8988T (cell line): ENCODE measurements around the gene PWWP2B.

Experiments
- DNase-seq: peaks from one replicate; pipeline ENCODE4 v3.0.0; 2011

PWWP2B gene

DNA sequence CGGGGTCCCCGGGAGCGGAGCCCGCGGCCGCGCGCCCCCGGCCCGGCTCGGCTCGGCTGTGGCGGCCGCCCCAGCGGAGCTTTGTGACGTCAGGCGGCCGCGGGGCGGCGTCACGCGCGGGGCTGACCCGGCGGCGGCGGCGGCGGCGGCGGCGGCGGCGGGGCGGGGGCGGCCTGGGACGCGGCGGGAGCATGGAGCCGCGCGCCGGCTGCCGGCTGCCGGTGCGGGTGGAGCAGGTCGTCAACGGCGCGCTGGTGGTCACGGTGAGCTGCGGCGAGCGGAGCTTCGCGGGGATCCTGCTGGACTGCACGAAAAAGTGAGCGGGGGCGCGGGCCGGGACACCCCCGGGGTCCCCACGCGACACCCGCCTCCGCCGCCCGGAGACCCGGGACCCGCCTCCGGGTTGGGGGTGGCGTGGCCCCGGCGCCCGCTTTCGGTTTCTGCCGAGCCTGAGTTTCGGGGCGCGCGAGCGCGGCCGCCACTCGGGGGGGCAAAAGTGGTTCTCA, at the start of gene PWWP2B:
Gene PWWP2B, plus strand, starts transcription at position 165 of the 506 bp plus-strand sequence. Its CDS starts 27 bp downstream, at position 192.
- DNase-seq = no peak

DNA sequence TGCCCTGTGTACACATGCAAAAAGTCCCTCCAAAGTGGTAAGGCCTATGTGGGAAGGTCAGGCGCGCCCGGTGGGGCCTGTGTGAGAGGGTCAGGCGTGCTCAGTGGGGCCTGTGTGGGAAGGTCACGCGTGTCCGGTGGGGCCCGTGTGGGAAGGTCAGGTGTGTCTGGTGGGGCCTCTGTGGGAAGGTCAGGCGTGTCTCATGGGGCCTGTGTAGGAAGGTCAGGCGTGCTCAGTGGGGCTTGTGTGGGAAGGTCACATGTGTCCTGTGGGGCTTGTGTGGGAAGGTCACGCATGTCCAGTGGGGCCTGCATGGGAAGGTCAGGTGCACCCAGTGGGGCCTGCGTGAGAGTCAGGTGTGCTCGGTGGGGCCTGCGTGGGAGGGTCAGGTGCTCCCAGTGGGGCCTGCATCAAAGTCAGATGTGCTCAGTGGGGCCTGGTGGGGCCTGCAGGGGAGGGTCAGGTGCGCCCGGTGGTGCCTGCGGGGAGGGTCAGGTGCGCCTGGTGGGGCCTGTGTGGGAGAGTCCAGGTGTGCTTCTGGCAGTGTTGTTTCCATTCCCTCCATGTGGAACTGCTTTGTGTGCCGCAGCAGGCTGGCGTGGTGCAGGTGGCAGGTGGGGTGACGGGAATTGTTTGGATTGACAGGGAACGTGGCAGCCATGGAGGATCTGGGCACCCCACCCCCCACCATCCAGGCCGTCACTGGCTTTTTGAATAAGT, 49.6 kb upstream of the PWWP2B start:
- no peak for DNase-seq

DNA sequence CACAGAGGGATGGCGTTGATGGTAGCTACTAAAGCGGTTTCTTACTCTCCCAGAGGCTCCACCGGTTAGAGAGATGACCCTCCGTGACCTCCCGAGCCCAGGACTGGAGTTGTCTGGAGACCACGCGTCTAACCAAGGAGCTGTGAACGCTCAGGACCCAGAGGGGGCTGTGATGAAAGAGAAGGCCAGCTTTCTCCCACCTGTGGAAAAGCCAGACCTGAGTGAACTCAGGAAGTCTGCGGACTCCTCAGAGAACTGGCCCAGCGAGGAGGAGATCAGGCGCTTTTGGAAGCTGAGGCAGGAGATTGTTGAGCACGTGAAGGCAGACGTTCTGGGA, 49.1 kb upstream of the PWWP2B start:
- DNase-seq = no peak

DNA sequence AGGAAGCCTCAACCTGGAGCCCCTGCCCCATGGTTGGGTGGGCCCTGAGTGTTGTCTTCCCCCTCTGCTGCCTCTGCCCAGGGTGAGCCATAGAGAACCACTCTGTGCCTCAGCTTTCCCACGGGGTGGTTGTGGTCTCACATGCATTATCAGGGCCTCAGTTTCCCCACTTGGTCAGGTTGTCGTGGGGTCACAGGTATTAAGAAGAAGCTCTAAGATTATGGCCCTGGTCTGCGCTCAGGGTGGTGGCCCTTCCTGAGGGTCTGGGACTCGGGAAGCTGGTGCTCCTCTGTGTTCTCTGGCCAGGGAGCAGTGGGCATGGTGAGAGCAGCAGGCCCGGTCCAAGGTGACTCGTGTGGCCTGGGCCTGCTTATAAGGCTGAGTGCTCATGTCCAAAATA, 47.2 kb upstream of the PWWP2B start:
- DNase-seq = no peak

DNA sequence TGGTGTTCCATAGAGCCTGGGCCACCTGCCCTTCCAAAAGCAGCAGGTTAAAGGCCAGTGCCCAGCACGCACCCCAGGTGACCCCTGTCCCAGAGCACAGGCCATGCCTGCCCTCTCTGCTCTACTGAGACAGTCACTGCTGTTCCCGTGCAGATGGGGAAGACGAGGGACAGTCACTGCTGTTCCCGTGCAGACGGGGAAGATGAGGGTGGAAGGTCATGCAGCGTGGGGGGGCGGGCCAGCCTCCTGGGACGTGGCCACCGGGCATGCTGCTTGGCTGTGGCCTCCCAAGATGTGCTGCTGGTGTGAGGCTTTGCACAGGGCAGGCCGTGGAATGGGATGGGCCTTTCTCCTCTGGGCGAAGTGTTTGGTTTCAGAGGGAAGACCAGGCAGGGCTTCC, 46.6 kb upstream of the PWWP2B start:
- DNase-seq = no peak

DNA sequence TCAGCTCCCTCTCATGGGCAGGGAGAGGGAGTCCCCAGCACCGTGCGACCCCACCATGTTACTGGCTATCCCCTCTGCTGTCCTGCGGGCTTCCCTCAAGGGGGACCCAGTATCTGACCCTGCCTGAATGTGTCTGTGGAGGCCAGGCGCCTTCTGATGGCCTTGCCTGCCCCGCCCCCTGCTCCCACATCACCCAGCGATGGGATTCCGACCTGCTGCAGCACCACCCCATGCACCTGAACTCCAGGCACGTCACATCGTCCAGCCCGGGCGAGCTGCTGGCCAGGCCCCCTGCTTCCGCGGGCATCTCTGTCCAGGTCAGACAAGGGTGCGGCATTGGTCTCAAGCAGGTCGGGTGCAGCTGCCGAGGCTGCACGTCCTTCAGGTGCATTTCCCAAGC, 46.1 kb upstream of the PWWP2B start:
- DNase-seq = no peak

DNA sequence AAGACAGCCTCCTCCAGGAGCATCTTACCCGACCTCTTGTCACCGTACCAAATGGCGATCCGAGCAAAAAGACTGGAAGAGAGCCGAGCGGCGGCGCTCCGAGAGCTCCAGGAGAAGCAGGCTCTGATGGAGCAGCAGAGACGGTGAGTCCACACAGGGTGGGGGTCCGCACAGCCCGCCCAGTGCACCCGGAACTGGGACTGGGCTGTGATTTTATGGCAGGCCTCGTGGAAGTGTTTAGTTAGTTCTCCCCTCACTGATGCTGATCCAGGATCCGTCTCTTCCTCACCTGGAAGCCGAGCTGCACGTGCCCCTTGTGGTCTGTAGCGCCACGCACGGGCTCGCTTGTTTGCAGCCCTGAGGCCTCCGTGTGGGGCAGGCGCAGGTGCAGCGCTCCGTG, 45.4 kb upstream of the PWWP2B start:
- DNase-seq = no peak

DNA sequence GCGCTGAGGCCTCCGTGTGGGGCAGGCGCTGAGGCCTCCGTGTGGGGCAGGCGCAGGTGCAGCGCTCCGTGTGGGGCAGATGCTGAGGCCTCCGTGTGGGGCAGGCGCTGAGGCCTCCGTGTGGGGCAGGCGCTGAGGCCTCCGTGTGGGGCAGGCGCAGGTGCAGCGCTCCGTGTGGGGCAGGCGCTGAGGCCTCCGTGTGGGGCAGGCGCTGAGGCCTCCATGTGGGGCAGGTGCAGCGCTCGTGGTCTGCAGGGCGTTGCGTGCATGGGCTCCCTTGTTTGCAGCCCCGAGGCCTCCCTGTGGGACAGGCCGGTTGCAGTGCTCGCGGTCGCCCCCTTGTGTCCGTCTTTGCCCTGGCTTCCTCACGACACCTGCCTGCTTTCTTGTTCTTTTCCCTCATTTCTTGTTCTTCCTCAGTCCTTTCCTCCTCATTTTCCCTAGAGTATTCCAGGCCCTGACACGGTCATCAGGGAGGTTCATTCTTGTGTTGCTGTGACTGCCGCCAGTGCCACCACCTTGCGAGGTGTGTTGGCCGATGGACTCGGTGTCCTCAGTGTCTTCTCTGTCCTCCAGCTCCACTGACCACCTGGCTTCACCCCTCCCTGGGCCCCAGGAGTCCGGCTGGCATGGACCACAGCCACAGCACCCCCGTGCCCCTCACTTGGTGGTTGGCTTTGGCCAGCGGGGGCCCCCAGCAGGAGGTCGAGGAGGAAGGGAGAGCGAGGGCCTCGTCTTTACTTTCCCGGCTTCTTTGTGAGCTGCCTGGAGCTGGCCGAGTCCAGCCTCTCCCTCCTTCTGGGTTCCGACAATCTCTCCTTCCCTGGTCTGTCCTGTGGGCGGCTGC, 44.3 kb upstream of the PWWP2B start:
- DNase-seq = peak; percentile 91

DNA sequence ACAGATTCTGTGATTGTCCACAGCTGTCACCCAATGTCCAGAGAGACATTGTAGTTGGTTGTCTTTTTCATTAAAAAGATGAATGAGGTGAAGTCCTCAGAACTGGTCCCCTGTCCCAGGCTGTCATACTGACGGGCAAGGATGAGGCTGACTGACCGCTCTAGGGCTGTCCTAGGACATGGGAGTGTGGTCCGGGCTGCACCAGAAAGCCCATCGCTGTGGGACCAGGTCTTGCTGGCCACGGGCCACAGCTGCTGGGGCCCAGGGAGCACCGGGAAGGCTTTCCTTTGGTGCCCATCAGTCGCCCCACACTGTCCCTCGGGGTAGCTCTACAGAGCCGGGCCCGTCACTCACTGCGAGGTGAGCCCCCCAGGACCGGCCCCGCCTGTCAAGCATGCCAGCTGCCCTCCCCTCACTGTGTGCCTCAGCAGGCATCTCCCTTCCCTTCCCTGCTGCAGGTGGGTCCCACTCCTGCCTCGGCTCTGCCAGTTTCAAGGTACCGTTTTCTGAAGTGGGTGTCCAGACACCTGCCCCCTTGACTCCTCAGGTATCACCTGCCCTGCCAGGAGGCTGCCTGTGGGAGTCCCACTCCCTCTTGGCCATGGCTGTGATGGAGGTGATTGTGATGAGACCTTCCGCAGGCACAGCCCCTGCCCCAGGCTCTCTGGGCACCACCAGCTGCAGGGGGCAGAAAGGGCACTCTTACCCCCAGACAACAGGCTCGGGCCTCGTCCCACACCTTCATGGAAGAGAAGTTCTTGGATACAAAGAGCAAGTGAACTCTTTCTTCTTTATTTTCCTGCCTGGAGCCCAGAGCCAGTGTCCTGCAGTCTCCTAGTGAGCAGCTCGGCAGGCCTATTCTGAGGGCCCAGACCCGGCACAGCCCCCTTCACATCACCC, 43.3 kb upstream of the PWWP2B start:
- no peak for DNase-seq

DNA sequence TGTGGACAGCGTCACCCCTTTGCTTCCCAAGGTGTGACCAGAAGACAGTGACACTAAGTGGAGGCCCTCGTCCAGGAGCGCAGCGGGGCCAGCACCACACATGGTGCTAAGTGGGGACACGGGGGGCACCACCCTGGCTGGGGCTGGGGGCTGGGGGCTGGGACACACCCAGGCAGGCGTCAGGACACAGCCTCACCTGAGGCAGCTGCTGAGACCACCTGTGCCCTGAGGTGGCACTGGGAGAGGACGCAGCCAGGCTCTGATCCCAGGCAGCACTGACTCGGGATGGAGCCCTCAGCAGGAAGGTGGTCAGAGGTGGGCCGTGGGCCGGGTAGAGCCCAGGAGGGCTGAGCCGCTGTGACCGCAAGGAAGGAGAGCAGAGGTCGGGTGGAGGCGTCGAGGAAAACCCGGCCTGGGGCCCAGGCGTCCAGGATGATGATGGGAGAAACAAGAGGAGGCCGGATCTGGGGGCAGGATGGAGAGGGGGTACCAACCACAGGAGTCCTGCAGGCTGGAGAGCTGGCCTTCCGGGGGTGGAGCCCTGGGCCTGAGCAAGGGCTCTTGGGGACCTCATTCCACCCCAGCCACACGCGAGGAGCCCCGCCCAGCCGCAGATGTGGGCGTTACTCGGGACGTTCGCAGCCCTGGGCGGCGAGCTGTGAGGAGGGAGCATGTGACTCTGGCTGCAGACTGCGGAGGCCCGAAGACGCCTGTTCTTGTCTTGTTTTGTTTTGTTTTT, 42.5 kb upstream of the PWWP2B start:
- DNase-seq = no peak

DNA sequence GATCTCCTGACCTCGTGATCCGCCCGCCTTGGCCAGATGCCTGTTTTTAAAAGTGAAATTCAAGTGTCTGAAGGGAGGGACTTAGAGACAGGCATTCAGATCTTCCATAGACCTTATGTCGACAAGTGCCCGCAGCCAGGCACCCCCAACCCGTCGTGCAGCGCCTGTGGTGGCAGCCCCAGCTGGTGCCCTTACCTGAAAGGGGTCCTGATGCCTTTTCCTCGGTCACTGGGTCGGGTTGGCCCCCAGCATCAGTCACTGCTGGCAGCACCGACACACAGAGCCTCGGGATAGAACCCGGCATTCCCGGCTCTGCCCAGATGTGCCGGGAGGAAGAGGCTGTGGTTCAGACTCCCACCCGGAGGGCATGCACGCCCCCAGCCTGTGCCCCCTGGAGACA, 41.7 kb upstream of the PWWP2B start:
- no peak for DNase-seq

DNA sequence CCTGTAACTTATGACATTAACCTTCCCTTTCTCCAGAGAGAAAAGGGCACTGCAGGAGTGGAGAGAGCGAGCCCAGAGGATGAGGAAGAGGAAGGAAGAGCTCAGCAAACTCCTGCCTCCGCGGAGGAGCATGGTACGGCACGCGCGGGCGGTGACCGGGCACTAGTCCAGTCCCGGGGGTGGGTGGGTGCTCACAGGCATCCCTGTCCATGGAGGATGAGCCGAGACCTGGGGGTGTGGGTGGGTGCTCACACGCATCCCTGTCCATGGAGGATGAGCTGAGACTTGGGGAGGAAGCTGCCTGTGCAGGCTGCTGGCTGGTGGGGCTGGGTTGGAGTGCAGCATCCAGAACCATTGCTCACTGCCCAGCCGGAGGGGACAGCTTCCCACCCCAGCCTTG, 41.2 kb upstream of the PWWP2B start:
- no peak for DNase-seq

DNA sequence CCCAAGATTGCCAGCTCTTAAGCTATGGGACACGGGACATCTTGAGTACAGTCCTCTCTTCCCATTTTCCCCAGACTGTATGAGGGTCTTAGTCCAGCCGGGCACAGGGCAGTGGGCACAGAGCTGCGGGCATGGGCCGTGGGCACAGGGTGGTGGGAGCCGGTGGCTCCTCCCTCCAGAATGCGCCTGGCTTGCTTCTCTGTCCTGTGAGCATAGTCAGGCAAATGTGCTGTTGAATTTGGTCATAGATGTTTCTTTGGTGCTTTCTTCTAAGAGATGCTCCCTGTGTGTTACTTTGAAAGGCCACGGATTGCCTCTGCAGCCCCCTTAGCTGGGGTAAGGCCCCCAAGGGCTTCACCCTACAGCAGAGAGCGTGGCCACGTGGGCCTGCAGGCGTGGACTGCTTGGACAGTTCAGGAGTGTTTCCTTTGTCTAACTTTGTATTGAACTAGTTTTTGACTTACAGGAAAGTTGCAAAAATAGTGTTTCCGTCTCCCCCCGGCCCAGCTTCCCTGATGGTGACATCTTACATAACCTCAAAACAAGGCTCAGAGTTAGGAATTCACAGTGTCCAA, 40.3 kb upstream of the PWWP2B start:
- no peak for DNase-seq

DNA sequence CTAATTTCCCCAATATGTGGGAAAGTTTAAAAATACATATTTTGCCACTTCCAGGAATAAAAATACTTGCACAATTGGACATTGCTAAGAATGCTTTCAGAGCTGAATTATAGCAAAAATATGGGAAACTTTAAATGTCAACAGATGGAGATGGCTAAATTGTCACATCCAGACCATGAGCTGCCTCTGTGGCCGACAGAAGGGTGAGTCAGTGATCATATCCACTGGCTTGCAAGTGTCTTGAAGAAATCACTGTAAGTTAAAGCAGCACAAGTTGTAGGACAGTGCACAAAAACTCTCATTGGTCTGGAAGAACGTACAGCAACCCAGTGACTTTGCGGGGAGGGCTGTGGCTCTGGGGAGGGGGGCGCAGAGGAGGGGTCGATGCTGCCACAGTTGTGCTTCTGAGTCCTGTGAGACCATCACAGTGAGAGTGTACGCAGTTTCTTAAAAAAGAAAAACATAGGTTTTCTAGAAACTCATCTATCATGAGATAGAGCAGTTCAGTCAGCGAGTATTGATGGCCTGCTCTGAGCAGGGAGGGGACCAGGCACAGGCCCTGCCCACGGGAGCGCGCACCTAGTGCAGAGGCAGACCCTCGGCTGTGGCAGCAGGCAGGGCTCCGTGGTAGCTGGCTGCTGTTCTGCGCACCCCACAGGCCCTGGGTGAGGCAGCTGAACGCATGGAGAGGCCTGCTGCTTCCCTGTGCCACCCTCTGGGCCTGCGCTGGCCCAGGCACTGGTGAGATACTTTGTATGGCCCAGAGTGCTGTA, 39.5 kb upstream of the PWWP2B start:
- no peak for DNase-seq

DNA sequence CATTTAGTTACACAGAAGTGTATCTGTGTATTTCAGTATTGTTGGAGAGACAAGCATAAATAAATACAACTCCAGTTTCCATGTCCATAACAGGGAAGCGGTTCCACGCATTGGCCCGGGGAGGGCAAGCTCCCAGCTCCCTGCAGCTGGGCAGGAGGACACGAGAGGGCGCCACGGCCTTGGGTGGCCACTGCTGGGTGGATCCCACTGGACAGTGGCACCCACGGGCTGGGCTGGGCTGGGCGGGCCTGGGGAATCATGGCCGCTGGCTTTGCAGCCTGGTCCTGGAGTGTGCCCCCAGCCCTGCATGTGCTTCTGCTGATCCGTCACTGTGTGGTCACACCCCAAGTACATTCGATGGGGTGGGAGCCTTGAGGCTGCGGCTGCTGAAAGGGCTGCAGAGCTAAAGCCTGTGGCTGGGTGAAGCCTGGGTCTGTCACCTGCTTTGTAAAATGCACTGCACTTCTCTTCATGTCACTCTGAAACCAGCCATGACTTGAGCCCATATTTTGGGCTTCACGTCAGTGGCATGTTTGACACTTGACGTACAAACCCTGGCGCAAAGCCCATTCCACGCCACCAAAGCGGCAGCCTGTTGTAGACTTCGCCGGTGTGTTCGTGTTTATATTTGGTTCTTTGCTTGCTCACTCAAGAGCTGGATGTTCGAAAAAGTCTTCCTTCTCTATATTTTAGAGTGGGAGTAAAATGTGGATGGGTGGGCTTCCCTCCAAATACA, 37.5 kb upstream of the PWWP2B start:
- no peak for DNase-seq

DNA sequence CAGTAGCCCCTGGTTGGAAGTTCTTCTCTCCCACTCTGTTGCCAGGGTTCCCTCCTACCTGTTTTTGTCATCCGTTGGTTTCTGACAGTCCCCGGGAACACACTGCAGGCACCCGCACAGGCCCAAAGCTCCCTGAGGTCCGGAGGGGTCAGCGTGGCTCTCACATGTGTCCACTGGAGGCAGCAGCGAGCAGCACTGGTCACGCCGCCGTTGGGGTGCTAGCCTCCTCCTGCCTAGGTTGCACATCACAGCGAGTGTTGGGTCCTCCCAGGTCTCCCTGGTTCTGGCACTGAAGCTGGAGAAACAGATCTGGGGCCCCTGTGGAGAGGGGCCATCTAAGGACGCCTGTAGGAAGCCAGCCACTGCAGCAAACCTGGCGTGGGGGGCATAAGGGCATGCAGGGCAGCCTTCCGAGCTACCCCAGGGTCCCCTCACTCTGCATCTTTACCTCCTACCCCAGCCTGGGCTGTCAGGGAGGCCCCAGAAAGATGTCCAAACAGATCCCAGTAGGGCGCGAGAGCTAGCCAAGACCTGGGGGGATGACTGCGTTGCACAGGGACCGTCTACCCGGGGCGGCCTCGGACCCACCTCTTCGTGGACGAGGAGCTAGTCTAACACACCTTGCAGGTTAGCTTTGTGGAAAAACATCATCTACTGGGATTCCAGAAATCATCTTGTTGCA, 36.1 kb upstream of the PWWP2B start:
- DNase-seq = peak; percentile 72

DNA sequence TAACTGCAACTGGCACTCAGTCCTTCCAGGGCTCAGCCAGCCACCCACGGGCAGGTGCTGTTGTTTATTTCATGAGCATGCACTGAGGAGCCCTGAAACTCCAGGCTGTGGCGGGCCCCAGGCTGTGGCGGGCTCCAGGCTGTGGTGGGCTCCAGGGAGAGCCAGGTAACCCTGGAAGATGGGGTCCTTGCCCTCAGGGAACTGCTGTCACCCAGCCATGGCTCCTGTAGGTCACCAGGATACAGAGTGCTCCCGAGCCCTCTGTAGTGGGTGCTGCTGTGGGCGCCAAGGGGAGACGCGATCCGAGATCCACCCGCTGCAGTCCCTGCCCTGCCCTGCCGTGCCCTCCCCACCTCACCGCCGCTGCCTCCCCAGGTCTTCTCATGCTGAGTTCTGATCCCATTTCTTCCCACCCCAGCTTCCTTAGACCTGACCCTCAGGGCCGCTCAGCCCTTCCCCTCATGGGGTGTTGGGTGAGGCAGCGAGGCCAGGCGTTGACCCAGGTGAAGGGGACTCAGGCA, 35.4 kb upstream of the PWWP2B start:
- DNase-seq = no peak

DNA sequence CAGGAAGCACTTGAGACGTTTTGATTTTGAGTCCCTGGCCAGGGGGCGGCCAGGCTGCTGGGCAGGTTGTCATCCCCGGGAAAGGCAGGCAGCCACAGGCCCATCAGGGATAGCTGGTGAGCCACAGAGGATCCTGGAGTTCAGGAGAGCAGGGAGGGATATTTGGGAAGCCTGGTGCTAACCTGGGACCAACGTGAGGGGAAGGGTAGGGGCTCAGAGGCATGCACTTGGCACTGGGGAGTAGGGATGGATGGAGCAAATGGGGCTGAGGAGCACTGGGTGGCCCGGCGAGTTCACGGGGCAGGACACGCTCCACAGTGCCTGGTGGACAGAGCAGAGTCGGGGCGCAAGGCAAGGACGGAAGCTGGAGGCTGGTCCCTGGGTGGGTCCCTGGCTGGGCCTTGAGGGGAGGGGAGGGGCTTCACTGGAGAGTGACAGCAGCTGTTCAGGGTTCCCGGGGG, 34.8 kb upstream of the PWWP2B start:
- no peak for DNase-seq

DNA sequence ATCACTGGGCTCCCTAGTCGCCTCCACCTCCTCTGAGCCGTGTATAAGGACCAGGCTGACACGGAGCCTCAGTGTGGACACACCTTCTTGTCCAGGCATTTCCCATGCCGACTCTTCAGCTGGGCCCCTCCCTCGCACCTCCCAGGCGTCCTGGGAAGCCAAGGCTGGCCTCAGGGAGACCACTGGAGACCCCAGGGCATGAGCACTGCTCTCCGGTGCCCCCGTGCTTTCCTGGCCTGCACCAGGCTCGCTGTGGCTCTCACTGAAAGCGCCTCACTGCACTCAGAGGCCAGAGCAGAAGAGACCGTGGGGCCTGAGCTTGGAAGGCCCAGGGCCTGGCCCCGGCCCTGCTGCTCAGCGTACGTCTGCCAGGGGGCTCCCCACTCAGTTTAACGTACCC, 33.6 kb upstream of the PWWP2B start:
- DNase-seq = no peak
